ENCODE data around the gene COL24A1.
"Not testable (repeated sequence)": the region's sequence is repeated elsewhere in the genome, so short reads cannot be mapped to it uniquely, and the experiment has no call there.

Gene COL24A1

GRCh38 chr1:85892366-85892765 is 264.2 kb downstream of the COL24A1 start:
- DNase-seq (ENCODE audit: low read depth in 2 of 2): no peak

- no peak for DNase-seq (ENCODE audit: low read depth in 2 of 2)
Observed at GRCh38 chr1:85889870-85890269, 266.7 kb downstream of the COL24A1 start.

DNA sequence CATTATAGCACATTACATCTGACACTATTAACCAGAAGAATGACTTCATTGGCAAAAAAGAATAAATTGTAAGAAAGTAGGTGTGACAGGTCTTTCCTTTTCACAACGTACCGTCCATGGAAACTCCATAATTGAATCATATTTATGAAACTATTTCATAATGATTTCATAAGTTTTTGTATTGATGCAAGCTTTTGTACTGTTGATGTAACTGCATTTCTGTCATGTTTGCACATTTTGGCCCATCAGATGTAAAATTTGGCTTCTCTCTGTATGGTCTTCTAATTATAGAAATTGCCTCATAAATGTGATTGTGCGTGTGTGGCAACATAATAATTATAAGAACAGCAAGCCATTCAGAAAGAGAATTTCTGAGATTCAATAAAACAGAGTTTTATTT is 267.7 kb downstream of the COL24A1 start:
- DNase-seq (ENCODE audit: low read depth in 2 of 2): no peak

DNA sequence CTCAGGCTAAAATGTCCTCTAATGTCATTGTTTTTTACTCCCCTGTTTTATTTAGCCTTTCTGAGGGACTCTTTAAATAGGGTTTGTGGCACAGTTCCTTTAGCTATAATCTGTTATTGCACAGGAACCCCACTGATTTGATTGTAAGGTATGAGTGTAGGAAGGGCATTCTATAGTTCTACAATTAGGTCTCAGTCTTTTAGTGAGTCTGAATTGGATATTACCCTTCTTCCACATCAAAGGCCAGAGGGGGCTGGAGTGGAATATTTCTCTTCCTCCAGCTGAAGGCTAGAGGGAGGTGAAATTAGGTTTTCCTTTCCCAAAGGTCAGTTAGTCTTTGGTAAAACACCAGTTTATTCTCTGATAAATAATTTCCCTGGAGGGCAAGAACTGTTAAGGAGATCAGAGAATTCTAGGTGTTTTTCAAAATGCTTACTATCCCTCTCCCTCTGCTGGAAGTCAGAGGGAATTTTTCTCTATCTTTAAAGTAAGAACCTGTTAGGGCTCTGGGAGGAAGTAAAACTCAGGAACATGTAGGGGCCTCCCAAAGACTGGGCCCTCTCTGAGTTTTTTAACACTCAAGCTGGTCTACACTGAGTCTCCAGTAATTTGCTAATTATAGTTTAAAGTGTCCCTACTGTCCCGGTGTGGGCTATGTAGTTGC is 272.1 kb downstream of the COL24A1 start:
- no peak for DNase-seq (ENCODE audit: low read depth in 2 of 2)

GRCh38 chr1:85867189-85867588 is 289.4 kb downstream of the COL24A1 start:
- no peak for DNase-seq (ENCODE audit: low read depth in 2 of 2)

DNA sequence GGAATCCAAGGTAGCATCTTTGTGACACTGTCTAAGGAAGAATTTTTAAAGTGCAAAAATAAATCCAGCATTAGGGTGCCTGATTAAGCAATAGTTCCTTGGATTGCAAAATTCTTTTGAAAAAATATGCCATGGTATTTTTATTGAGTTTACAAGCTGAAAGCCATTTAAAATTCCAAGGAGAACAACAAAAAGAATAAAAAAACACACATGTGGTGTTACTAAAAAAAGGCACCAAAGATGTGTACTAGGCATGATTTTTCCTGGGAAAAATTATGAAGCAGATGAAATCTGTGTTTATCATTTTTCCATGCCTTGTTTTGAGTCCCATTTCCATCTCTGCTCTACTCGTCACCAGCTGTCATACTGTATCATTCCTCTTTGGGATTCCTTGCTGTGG is 291.4 kb downstream of the COL24A1 start:
- DNase-seq (ENCODE audit: low read depth in 2 of 2): no peak

- no peak for DNase-seq (ENCODE audit: low read depth in 2 of 2)
Observed at GRCh38 chr1:85864727-85865126, 291.8 kb downstream of the COL24A1 start.

GRCh38 chr1:85863639-85864038 is 292.9 kb downstream of the COL24A1 start:
- not testable (repeated sequence) for DNase-seq (ENCODE audit: low read depth in 2 of 2)

DNA sequence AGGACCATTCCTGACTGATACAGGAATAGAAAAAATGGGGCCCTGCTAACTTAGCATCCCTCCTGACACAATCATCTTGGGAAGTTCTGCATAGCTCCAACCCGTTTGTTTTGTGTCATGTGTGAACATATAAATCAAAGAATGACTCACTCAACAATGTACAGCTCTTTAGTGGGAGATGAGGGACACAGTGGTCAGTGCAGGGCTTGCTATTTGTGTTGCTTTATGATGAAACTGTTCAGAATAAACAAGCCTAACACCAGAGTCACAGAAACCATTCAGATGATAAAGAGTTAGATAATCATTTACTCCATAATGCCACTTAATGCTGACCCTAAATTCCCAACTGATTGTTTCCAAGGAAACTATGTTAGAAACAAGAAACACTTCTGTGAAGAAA is 294.1 kb downstream of the COL24A1 start:
- DNase-seq (ENCODE audit: low read depth in 2 of 2): no peak

GRCh38 chr1:85857991-85858390 is 298.6 kb downstream of the COL24A1 start:
- DNase-seq (ENCODE audit: low read depth in 2 of 2): no peak

GRCh38 chr1:85850238-85850637 is 306.3 kb downstream of the COL24A1 start:
- no peak for DNase-seq (ENCODE audit: low read depth in 2 of 2)

GRCh38 chr1:85849660-85850059 is 306.9 kb downstream of the COL24A1 start:
- DNase-seq (ENCODE audit: low read depth in 2 of 2): no peak

- no peak for DNase-seq (ENCODE audit: low read depth in 2 of 2)
Observed at GRCh38 chr1:85847356-85847755, 309.2 kb downstream of the COL24A1 start.

DNA sequence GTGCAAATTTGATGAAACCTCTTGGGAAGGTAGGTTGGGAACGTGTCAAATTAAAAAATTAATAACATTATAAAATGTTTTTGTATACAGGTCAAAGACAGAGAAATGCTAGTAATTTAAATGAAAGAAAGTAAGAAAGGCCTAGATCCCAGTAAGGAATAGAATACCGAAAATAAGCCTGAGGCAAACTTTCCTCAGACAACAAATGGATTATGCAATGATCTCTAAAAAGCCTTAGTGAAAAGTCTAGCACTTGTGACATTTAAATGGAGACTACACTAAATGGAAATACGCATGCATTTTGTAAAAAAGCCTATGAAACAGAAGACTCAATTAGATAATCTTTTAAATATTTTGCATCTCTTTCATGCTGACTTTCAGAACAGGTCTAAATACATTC is 309.9 kb downstream of the COL24A1 start:
- DNase-seq (ENCODE audit: low read depth in 2 of 2): no peak

GRCh38 chr1:85839459-85839858 is 317.1 kb downstream of the COL24A1 start:
- no peak for DNase-seq (ENCODE audit: low read depth in 2 of 2)

DNA sequence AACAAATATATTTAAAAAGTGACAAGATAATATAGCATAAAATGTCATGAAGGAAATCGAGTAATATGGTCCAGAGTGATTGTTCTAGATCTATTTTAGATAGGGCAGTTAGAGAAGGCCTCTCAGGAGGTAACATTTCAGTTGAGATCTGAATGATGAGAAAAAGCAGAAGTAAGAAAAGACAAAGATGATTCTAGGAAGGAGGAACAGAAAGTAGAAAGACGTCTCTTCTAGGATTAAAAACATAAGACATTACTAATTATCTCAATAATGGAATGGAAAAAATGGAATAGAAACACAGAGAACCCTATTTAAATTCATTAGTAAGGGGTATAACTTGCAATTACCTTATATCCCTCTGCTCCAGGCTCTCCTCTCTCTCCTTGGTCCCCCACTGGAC is 318.3 kb downstream of the COL24A1 start:
- DNase-seq (ENCODE audit: low read depth in 2 of 2): no peak

GRCh38 chr1:85836736-85837135 is 319.8 kb downstream of the COL24A1 start:
- no peak for DNase-seq (ENCODE audit: low read depth in 2 of 2)

DNA sequence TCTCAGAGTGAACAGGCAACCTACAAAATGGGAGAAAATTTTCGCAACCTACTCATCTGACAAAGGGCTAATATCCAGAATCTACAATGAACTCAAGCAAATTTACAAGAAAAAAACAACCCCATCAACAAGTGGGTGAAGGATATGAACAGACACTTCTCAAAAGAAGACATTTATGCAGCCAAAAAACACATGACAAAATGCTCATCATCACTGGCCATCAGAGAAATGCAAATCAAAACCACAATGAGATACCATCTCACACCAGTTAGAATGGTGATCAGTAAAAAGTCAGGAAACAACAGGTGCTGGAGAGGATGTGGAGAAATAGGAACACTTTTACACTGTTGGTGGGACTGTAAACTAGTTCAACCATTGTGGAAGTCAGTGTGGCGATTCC is 323.4 kb downstream of the COL24A1 start:
- not testable (repeated sequence) for DNase-seq (ENCODE audit: low read depth in 2 of 2)

DNA sequence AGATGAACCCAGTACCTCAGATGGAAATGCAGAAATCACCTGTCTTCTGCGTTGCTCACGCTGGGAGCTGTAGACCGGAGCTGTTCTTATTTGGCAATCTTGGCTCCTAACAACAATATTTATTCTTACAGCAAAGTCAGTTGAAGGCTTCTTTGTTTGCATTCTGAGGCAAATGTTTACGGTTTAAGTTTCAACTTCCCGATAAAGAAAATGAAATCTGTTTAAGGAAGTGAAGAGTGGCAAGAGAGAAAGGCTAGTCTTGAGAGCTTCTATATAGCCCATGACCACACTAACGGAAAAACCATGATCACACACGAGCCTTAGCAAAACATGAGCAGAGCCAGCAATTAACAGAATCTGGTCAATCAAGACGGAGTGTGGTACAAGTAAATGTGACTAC is 325.7 kb downstream of the COL24A1 start:
- no peak for DNase-seq (ENCODE audit: low read depth in 2 of 2)

DNA sequence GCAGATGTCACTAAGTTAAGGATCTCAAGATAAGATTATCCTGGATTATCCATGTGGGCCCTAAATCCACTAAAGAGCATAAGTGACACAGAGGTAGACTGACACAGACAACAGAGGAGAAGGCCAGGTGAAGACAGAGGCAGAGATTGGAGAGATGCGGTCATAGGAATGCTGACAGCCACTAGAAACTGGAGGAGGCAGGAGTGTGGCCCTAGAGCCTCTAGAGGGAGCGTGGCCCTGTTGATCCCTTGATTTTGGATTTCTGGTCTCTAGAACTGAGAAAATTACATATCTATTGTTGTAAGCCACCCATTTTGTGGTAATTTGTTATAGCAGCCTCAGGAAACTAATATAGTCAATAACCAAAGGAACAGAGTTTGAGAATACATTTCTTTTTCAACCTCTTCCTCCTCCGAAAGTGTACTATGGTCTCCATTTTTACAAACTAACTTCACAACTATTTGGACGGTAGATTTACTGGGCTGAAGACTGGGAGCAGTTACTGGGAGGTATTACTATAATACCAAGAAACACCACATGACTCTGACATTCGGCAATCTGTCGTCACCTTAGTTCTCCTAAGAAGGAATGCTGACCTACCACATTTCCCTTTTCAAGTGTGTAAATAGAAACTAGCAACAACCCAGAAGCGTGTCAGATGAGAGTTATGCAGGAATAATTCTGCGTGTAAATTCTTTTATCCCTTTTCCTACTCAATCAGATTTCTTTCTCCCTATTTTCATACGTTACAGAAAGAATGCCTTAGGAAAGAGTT is 332.3 kb downstream of the COL24A1 start:
- no peak for DNase-seq (ENCODE audit: low read depth in 2 of 2)

DNA sequence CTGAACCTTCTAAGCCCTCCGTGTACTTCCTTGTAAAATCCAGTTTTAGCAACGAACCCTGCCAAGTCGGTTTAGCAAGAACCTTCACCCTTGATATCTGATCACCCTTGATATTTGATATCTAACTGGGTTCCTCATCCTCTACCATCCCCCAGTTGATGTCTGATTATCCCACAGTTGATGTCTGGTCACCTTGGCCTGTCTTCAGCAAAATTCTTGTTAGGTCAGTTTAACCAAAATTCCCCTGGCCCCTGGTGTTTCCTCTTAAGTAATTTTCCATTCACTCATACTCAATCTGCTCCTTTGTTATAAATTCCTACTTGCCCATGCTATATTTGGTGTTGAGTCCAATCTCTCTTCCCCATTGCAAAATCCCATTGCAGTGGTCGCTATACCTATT is 333.9 kb downstream of the COL24A1 start:
- no peak for DNase-seq (ENCODE audit: low read depth in 2 of 2)

DNA sequence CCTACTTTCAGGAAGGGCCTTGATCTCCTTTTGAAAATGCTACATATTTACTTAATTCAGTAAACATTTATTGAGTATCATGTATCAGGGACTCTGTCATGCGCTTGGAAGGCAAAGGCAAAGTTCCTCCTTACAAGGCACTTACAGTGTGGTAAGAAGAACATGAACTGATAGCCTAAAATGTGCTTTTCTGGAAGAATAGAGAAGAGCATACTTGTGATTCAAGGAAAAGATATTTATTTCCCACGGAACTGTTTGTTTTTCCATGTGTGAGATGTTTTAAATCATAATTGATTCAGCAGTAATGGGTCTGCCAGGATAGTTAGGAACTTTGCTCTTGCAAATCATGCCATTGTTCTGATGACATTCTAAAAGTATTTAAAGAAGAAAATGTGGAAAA is 338.2 kb downstream of the COL24A1 start:
- DNase-seq (ENCODE audit: low read depth in 2 of 2): no peak

- no peak for DNase-seq (ENCODE audit: low read depth in 2 of 2)
Observed at GRCh38 chr1:85816606-85817005, 340.0 kb downstream of the COL24A1 start.

- no peak for DNase-seq (ENCODE audit: low read depth in 2 of 2)
Observed at GRCh38 chr1:85815906-85816305, 340.7 kb downstream of the COL24A1 start.

Measured in stimulated activated CD4-positive, alpha-beta T cell treated with anti-CD3 and anti-CD28 coated beads, Interleukin-4, amount 100 ng/mL, for 48 hours (primary cell).